ENCODE measurements around the gene SNX21. TPM values are rescaled to one million over a fixed set of nuclear protein-coding genes. Genes with fewer than 3 reads are reported as not detected.
A peak's percentile ranks its signal among the peaks of the same experiment; 100 is the strongest.

Gene SNX21
- total and polyA plus RNA-seq, 9 of the 15 experiments (the other 6 are each of a cell fraction or from before 2014, with no cell fraction given): 0.10 to 1.2 (median 0.42) TPM

GRCh38 chr20:45835825-45836224 is 2.2 kb downstream of the SNX21 start:
- H3K27me3 ChIP-seq (ENCODE audit: control insufficient read depth in 2 of 2, insufficient read depth in 2 of 2, low read length in 2 of 2): no peaks in the 10 kb centered on the region
- H3K4me1 ChIP-seq (replicated peaks in 1 of 2; ENCODE audit: control insufficient read depth in 2 of 2, insufficient read depth in 2 of 2, low read length in 2 of 2): peaks cover 32 to 39% of the 10 kb centered on the region in 2 experiments
- 11% methylated on average over 5 of the region's 5 CpGs for WGBS (ENCODE audit: insufficient coverage, low coverage, missing lambda C conversion rate)
- ChIA-PET POLR2A (no interaction called here), CTCF (ENCODE audit: low intra/inter-chr PET ratio) (no interaction called here)
- H3K4me3 ChIP-seq: no peak overlapping the region
- ATAC-seq: peak; percentile 77
- 0 out of 4 replicates have a peak overlapping the region, but pooled peaks of 1 of the 2 experiments have one; percentile 2 for H3K9ac ChIP-seq (ENCODE audit: insufficient read depth in 1 of 2, low read depth in 2 of 2, low read length in 2 of 2)
- H4K20me1 ChIP-seq (replicated peaks; ENCODE audit: control insufficient read depth, insufficient read depth, low read length): no peaks in the 10 kb centered on the region
- H3K36me3 ChIP-seq (ENCODE audit: control insufficient read depth, insufficient read depth, low read length): no peaks in the 10 kb centered on the region
- no TSS peak for BruUV-seq (replicated peaks)
- FAIRE-seq: peak; percentile 76
- H2AFZ ChIP-seq (ENCODE audit: low read depth, low read length): no peak overlapping the region
- H3K9me3 ChIP-seq (replicated peaks; ENCODE audit: control insufficient read depth, insufficient read depth, low read depth, low read length): no peaks in the 10 kb centered on the region
- H3K79me2 ChIP-seq (ENCODE audit: control insufficient read depth, insufficient read depth, low read length): no peaks in the 10 kb centered on the region
- peak overlapping the region; percentile 25; the same call in 1 of the 3 replicates for H3K27ac ChIP-seq (ENCODE audit: extremely low read depth, low read depth, low read length)
- peak; percentile 82 to 84 (median 84) for DNase-seq (ENCODE audit: extremely low read depth in 1 of 4, low spot score in 3 of 4)
- in situ Hi-C loops (cut with MboI): no loop called here
- no peaks in the 10 kb centered on the region for H3K9me1 ChIP-seq (ENCODE audit: control insufficient read depth, insufficient read depth, low read length)
- peak overlapping the region; percentile 60 for H3K4me2 ChIP-seq (ENCODE audit: insufficient read depth, low read length)
- intact Hi-C loops (cut with micrococcal nuclease): loop anchor here (10.0 kb wide), 1 partner anchor 49 kb away; the partner anchor contains the start of genes SPATA25 and ZSWIM1
- TF ChIP-seq EGR1 (conservative IDR thresholded peaks at IDR 0.05) (0 out of 2 replicates have a peak, but pooled peaks have one; percentile 15), EP300 (IDR thresholded peaks at IDR 0.05; ENCODE audit: low read length) (peak; percentile 28; the same call in 1 of the 2 replicates), MAFK (IDR thresholded peaks at IDR 0.05; ENCODE audit: low read length) (peak; percentile 58), RCOR1 (IDR thresholded peaks at IDR 0.05; ENCODE audit: borderline replicate concordance in 1 of 2, low read depth in 2 of 2, low read length in 2 of 2) (peak in 1 of 2 experiments; percentile 68; a peak in 1 of 4 replicates), HDAC1 (IDR thresholded peaks at IDR 0.05) (peak in 1 of 2 experiments; percentile 49; a peak in 1 of 4 replicates), HDGF (IDR thresholded peaks at IDR 0.05) (0 out of 2 replicates have a peak, but pooled peaks have one; percentile 56), MAFG (tag; conservative IDR thresholded peaks at IDR 0.05) (peak; percentile 37), ZNF121 (CRISPR knock-in tag; conservative IDR thresholded peaks at IDR 0.05) (no peak), RFX7 (CRISPR knock-in tag; IDR thresholded peaks at IDR 0.05) (no peak), ZNF592 (IDR thresholded peaks at IDR 0.05) (0 out of 2 replicates have a peak, but pooled peaks have one; percentile 20), MEIS2 (IDR thresholded peaks at IDR 0.05; ENCODE audit: partially characterized antibody) (peak; percentile 48), ZNF133 (CRISPR knock-in tag; IDR thresholded peaks at IDR 0.05) (no peak), FOSL1 (tag; conservative IDR thresholded peaks at IDR 0.05) (peak; percentile 66), FOXK2 (conservative IDR thresholded peaks at IDR 0.05 in 1 of 2, IDR thresholded peaks at IDR 0.05 in 1 of 2; ENCODE audit: low read depth in 2 of 2) (peak; percentile 58 to 63; a peak in 3 of 4 replicates), TFAM (CRISPR knock-in tag; conservative IDR thresholded peaks at IDR 0.05) (no peak), ATF3 (IDR thresholded peaks at IDR 0.05) (peak; percentile 51; the same call in 1 of the 2 replicates), ATF3 (CRISPR knock-in tag; conservative IDR thresholded peaks at IDR 0.05) (no peak), PKNOX1 (IDR thresholded peaks at IDR 0.05) (peak; percentile 55; the same call in 1 of the 2 replicates)
